B cell (primary cell): Measurements from ENCODE around the gene TMEM266. TPM values are rescaled to one million over a fixed set of nuclear protein-coding genes. Genes with fewer than 3 reads are reported as not detected.

ENCODE experiments used
- ATAC-seq: fragments of 200-7000 bp; cut with Tn5 transposase; one replicate; pipeline ENCODE4 v1.10.0; 2021; ENCODE audit warnings: low read depth, mild to moderate bottlenecking, moderate number of reproducible peaks, moderate library complexity
- CTCF ChIA-PET: fragments of 350-600 bp; sonication (Branson Sonifier 250); formaldehyde crosslinking; loops from one replicate; lab custom pipeline; 2021; ENCODE audit warnings: antibody characterized with exemption, inconsistent platforms; lab: Charles Lee
- POLR2A ChIA-PET: fragments of 350-600 bp; sonication (Branson Sonifier 250); formaldehyde crosslinking; loops from one replicate; lab custom pipeline; 2021; ENCODE audit warnings: antibody characterized with exemption; lab: Charles Lee
- DNase-seq: peaks from one replicate; pipeline ENCODE4 v3.0.0; 2013
- H2AFZ ChIP-seq: 2 replicates; pipeline ENCODE4 v1.6.1; 2012; ENCODE audit warnings: mild to moderate bottlenecking, low read depth, low read length; ENCODE audit not compliant: insufficient read depth, poor library complexity, severe bottlenecking
- H3K27ac ChIP-seq, 2 donors: 1 replicate in 1 of 2; 2 replicates in 1 of 2; pipeline ENCODE4 v1.5.1; 2012 to 2013; ENCODE audit warnings: low read length in 2 of 2, mild to moderate bottlenecking in 2 of 2, moderate library complexity in 1 of 2
- H3K27me3 ChIP-seq, 4 experiments: fragments of 200-600 bp in 1 of 4; sonication (generic) in 1 of 4; replicated peaks in 1 of 4; 1 replicate in 2 of 4; 2 replicates in 2 of 4; pipeline versions ENCODE4 v1.6.1 to v1.7.0; 2013 to 2016; ENCODE audit warnings: low read length in 3 of 4, mild to moderate bottlenecking in 2 of 4, mixed read lengths in 1 of 4, moderate library complexity in 1 of 4; ENCODE audit not compliant: insufficient read depth in 4 of 4, control insufficient read depth in 3 of 4; ENCODE audit errors: control extremely low read depth in 1 of 4
- H3K36me3 ChIP-seq, 2 experiments: replicated peaks in 1 of 2; 1 replicate in 1 of 2; 2 replicates in 1 of 2; pipeline versions ENCODE4 v1.6.1 to v1.7.1; 2013; ENCODE audit warnings: low read length in 1 of 2; ENCODE audit not compliant: insufficient read depth in 2 of 2, control insufficient read depth in 1 of 2; ENCODE audit errors: control extremely low read depth in 1 of 2, extremely low read depth in 1 of 2
- H3K4me1 ChIP-seq, 2 donors: fragments of 200-600 bp in 1 of 2; sonication (generic) in 1 of 2; 1 replicate in 1 of 2; 2 replicates in 1 of 2; pipeline versions ENCODE4 v1.5.1 to v1.6.1; 2013 to 2017; ENCODE audit warnings: low read length in 2 of 2; ENCODE audit not compliant: control insufficient read depth in 2 of 2, insufficient read depth in 2 of 2
- H3K4me2 ChIP-seq: replicated peaks from 2 replicates; pipeline ENCODE3; 2012; ENCODE audit warnings: mild to moderate bottlenecking, low read depth, low read length; ENCODE audit not compliant: poor library complexity, severe bottlenecking
- H3K4me3 ChIP-seq, 5 experiments: fragments of 200-600 bp in 1 of 5; sonication (generic) in 1 of 5; 1 replicate in 3 of 5; 2 replicates in 2 of 5; pipeline versions ENCODE4 v1.5.1 to v1.7.0; 2011 to 2016; ENCODE audit warnings: low read length in 4 of 5, mild to moderate bottlenecking in 4 of 5, low read depth in 2 of 5, control low read depth in 1 of 5, moderate library complexity in 1 of 5; ENCODE audit not compliant: insufficient read depth in 1 of 5; ENCODE audit errors: control extremely low read depth in 1 of 5, extremely low read depth in 1 of 5
- H3K79me2 ChIP-seq: fragments of 200-600 bp; sonication (generic); one replicate; pipeline ENCODE4 v1.6.0; 2016; ENCODE audit warnings: low read length; ENCODE audit not compliant: control insufficient read depth, insufficient read depth
- H3K9ac ChIP-seq: fragments of 200-600 bp; sonication (generic); 2 replicates; pipeline ENCODE4 v1.6.1; 2017; ENCODE audit warnings: mild to moderate bottlenecking, low read length, moderate library complexity
- H3K9me3 ChIP-seq, 3 donors: one replicate each; pipeline versions ENCODE4 v1.6.1 to v1.7.1; 2013; ENCODE audit warnings: low read length in 2 of 3; ENCODE audit not compliant: control insufficient read depth in 2 of 3, insufficient read depth in 1 of 3; ENCODE audit errors: control extremely low read depth in 1 of 3
- H4K20me1 ChIP-seq: 2 replicates; pipeline ENCODE4 v1.6.0; 2012; ENCODE audit warnings: mild to moderate bottlenecking, low read length; ENCODE audit not compliant: insufficient read depth, control insufficient read depth, poor library complexity, severe bottlenecking
- H3K27ac Mint-ChIP-seq: one replicate; pipeline ENCODE4 v1.8.0; 2021; ENCODE audit warnings: mixed read lengths
- H3K27me3 Mint-ChIP-seq: one replicate; pipeline ENCODE4 v1.8.0; 2021; ENCODE audit warnings: mixed read lengths
- H3K4me1 Mint-ChIP-seq: one replicate; pipeline ENCODE4 v1.8.0; 2021; ENCODE audit warnings: mixed read lengths
- H3K4me3 Mint-ChIP-seq: one replicate; pipeline ENCODE4 v1.8.0; 2021; ENCODE audit warnings: mixed read lengths
- H3K9me3 Mint-ChIP-seq: one replicate; pipeline ENCODE4 v1.8.0; 2022; ENCODE audit warnings: mixed read lengths; ENCODE audit not compliant: insufficient read depth
- CTCF ChIP-seq: fragments of 200-600 bp; IDR thresholded peaks from one replicate; pipeline ENCODE4 v1.8.0; 2022; ENCODE audit warnings: antibody characterized with exemption, mild to moderate bottlenecking
- EZH2 ChIP-seq: IDR thresholded peaks from 2 replicates; pipeline ENCODE4 v1.6.1; 2012; ENCODE audit warnings: borderline replicate concordance, low read depth, mild to moderate bottlenecking, moderate library complexity, low read length; ENCODE audit not compliant: insufficient read depth, poor library complexity, severe bottlenecking
- WGBS: methylation state at CpG from one replicate; pipeline ENCODE4 v1.1.5; 2013; ENCODE audit warnings: missing lambda C conversion rate; ENCODE audit not compliant: insufficient coverage; 5-methylcytosine and 5-hydroxymethylcytosine counted together
- intact Hi-C: fragments of 100-400 bp; cut with micrococcal nuclease; formaldehyde crosslinking; loops from one replicate; pipeline ENCODE4 v1.10.0; 2022
- polyA plus RNA-seq: library from polyadenylated mRNA; depleted of rRNA; stranded (reverse); fragments of >200 nt; gene quantifications from 2 replicates; pipeline ENCODE4 v1.2.3, GENCODE V29; 2012
- total RNA-seq, 2 donors: library from RNA; stranded (reverse); fragments of 120-200 nt in 1 of 2; gene quantifications; 1 replicate in 1 of 2; 2 replicates in 1 of 2; pipeline versions ENCODE4 v1.2.3 to v1.2.4, GENCODE V29; 2013 to 2022

Gene TMEM266
- total and polyA plus RNA-seq, 2 donors (not counting 1 experiment from before 2014, with no cell fraction given) = not detected

- no peak overlapping the region for H3K27ac Mint-ChIP-seq
- DNase-seq = no peak
- no peak for TF ChIP-seq CTCF
- no peak for TF ChIP-seq EZH2
These were observed 121.9 kb downstream of the TMEM266 start for GRCh38 chr15:76181705-76182107.

GRCh38 chr15:76183930-76184649 is 124.3 kb downstream of the TMEM266 start:
- Histone ChIP-seq H3K9ac (no peak overlapping the region), H3K4me1 (no peaks in the 10 kb centered on the region), H3K9me3 (peaks cover 0 to 5% (median 0%) of the 10 kb centered on the region in 3 donors), H3K79me2 (no peaks in the 10 kb centered on the region), H4K20me1 (no peaks in the 10 kb centered on the region), H2AFZ (no peak overlapping the region), H3K36me3 (no peaks in the 10 kb centered on the region), H3K27ac (no peak overlapping the region), H3K27me3 (peaks cover 0 to 14% (median 1%) of the 10 kb centered on the region in 4 experiments), H3K4me3 (no peak overlapping the region), H3K4me2 (no peak overlapping the region)
- POLR2A ChIA-PET = no interaction called here
- ATAC-seq = no peak
- Mint-ChIP-seq H3K27ac (no peak overlapping the region), H3K4me3 (no peak overlapping the region), H3K27me3 (peaks cover 39% of the 10 kb centered on the region), H3K9me3 (no peaks in the 10 kb centered on the region), H3K4me1 (no peaks in the 10 kb centered on the region)
- TF ChIP-seq CTCF = no peak
- no peak for TF ChIP-seq EZH2
- WGBS = 78% methylated on average over 7 of the region's 10 CpGs
- CTCF ChIA-PET = no interaction called here
- intact Hi-C loops = no loop called here
- no peak for DNase-seq

More at GRCh38 chr15:76181705-76182107, 121.9 kb downstream of the TMEM266 start:
- Mint-ChIP-seq H3K4me1 (no peaks in the 10 kb centered on the region), H3K9me3 (no peaks in the 10 kb centered on the region), H3K27me3 (peaks cover 46% of the 10 kb centered on the region), H3K4me3 (no peak overlapping the region)
- no peak overlapping the region for H3K9ac ChIP-seq
- no peak overlapping the region for H3K4me3 ChIP-seq
- H3K36me3 ChIP-seq = no peaks in the 10 kb centered on the region
- no peak overlapping the region for H2AFZ ChIP-seq
- ATAC-seq = no peak
- no peaks in the 10 kb centered on the region for H3K79me2 ChIP-seq
- intact Hi-C loops = no loop called here
- no peaks in the 10 kb centered on the region for H4K20me1 ChIP-seq
- ChIA-PET POLR2A (no interaction called here), CTCF (no interaction called here)
- no peaks in the 10 kb centered on the region for H3K4me1 ChIP-seq
- WGBS = 73% methylated on average over 6 of the region's 9 CpGs
- no peak overlapping the region for H3K27ac ChIP-seq
- no peaks in the 10 kb centered on the region for H3K9me3 ChIP-seq
- H3K4me2 ChIP-seq = no peak overlapping the region
- H3K27me3 ChIP-seq = peaks cover 0 to 10% (median 1%) of the 10 kb centered on the region in 4 experiments
